Endothelial cell of umbilical vein (primary cell): ENCODE results near the gene FYTTD1. TPM values are rescaled to one million over a fixed set of nuclear protein-coding genes. Genes with fewer than 3 reads are reported as not detected.
"Not testable (repeated sequence)": the region's sequence is repeated elsewhere in the genome, so short reads cannot be mapped to it uniquely, and the experiment has no call there.

Experiments
- BruUV-seq: library from RNA; stranded (reverse); fragments of 400-500 nt; replicated peaks from 2 replicates; lab custom pipeline; 2021; lab: Mats Ljungman, UMichigan
- CTCF ChIA-PET: fragments of 300-600, 350-600 bp; sonication (Branson Sonifier 250); formaldehyde crosslinking; loops from one replicate; lab custom pipeline; 2021; ENCODE audit warnings: antibody characterized with exemption, inconsistent platforms; lab: Charles Lee
- POLR2A ChIA-PET: fragments of 300-600, 350-600 bp; sonication (Branson Sonifier 250); formaldehyde crosslinking; loops from one replicate; lab custom pipeline; 2021; ENCODE audit warnings: antibody characterized with exemption, inconsistent platforms; lab: Charles Lee
- DNase-seq: peaks from one replicate; pipeline ENCODE4 v3.0.0-alpha.2; 2011; ENCODE audit warnings: low read depth, low spot score
- FAIRE-seq: peaks from 2 replicates; lab custom pipeline; 2011; peaks lifted over from hg19 to GRCh38; lab: Jason Lieb, UNC
- H2AFZ ChIP-seq: 2 replicates; pipeline ENCODE4 v1.6.0; 2012; ENCODE audit warnings: low read depth, low read length, control low read depth, inconsistent platforms
- H3K27ac ChIP-seq: 2 replicates; pipeline ENCODE4 v1.5.1; 2011; ENCODE audit warnings: low read depth, mild to moderate bottlenecking, control low read depth, low read length, moderate library complexity; ENCODE audit not compliant: insufficient read depth
- H3K27me3 ChIP-seq, 2 experiments: 2 replicates each; pipeline versions ENCODE4 v1.6.0 to v1.6.1; 2011; ENCODE audit warnings: low read length in 2 of 2, mixed read lengths in 1 of 2; ENCODE audit not compliant: control insufficient read depth in 2 of 2, insufficient read depth in 2 of 2
- H3K36me3 ChIP-seq, 2 experiments: 2 replicates in 1 of 2; 3 replicates in 1 of 2; pipeline ENCODE4 v1.5.1; 2011; ENCODE audit warnings: low read length in 2 of 2, mild to moderate bottlenecking in 1 of 2, moderate library complexity in 1 of 2; ENCODE audit not compliant: control insufficient read depth in 2 of 2, insufficient read depth in 2 of 2; ENCODE audit errors: extremely low read depth in 1 of 2
- H3K4me1 ChIP-seq: 3 replicates; pipeline ENCODE4 v1.5.1; 2011; ENCODE audit warnings: mild to moderate bottlenecking, low read length; ENCODE audit not compliant: control insufficient read depth, insufficient read depth; ENCODE audit errors: extremely low read depth
- H3K4me2 ChIP-seq: 2 replicates; pipeline ENCODE4 v1.6.1; 2011; ENCODE audit warnings: low read length, control low read depth, mixed read lengths; ENCODE audit not compliant: insufficient read depth
- H3K4me3 ChIP-seq, 3 experiments: fragments of 200-600 bp in 1 of 3; sonication (generic), shearing (Covaris generic) in 1 of 3; replicated peaks in 1 of 3; 2 replicates each; pipeline ENCODE4 v1.5.1; 2011 to 2016; ENCODE audit warnings: control low read depth in 3 of 3, low read length in 3 of 3, mild to moderate bottlenecking in 2 of 3, inconsistent platforms in 1 of 3, low read depth in 1 of 3, moderate library complexity in 1 of 3; ENCODE audit not compliant: insufficient read depth in 1 of 3
- H3K79me2 ChIP-seq: 2 replicates; pipeline ENCODE4 v1.6.0; 2012; ENCODE audit warnings: low read length, inconsistent platforms; ENCODE audit not compliant: control insufficient read depth, insufficient read depth
- H3K9ac ChIP-seq: replicated peaks from 2 replicates; pipeline ENCODE3; 2011; ENCODE audit warnings: low read length, control low read depth; ENCODE audit not compliant: insufficient read depth; ENCODE audit errors: extremely low read depth
- H3K9me1 ChIP-seq: replicated peaks from 3 replicates; pipeline ENCODE4 v1.6.0; 2011; ENCODE audit warnings: mild to moderate bottlenecking, low read length; ENCODE audit not compliant: control insufficient read depth, insufficient read depth; ENCODE audit errors: extremely low read depth
- H3K9me3 ChIP-seq: replicated peaks from 2 replicates; pipeline ENCODE4 v1.5.1; 2012; ENCODE audit warnings: low read length, inconsistent platforms; ENCODE audit not compliant: control insufficient read depth, insufficient read depth
- H4K20me1 ChIP-seq: replicated peaks from 2 replicates; pipeline ENCODE3; 2011; ENCODE audit warnings: mild to moderate bottlenecking, low read length; ENCODE audit not compliant: control insufficient read depth, insufficient read depth; ENCODE audit errors: extremely low read depth
- CTCF ChIP-seq, 2 donors: IDR thresholded peaks; 1 replicate in 1 of 2; 2 replicates in 1 of 2; pipeline ENCODE4 v1.5.1; 2011; ENCODE audit warnings: low read length in 2 of 2, mild to moderate bottlenecking in 2 of 2, moderate library complexity in 2 of 2, control low read depth in 1 of 2, inconsistent platforms in 1 of 2, low read depth in 1 of 2; ENCODE audit not compliant: insufficient read depth in 1 of 2; ENCODE audit errors: extremely low read depth in 1 of 2
- EZH2 ChIP-seq: IDR thresholded peaks from 2 replicates; pipeline ENCODE4 v1.6.1; 2012; ENCODE audit warnings: borderline replicate concordance, low read depth, mild to moderate bottlenecking, moderate library complexity, low read length, inconsistent platforms; ENCODE audit not compliant: severe bottlenecking
- FOS ChIP-seq: IDR thresholded peaks from 2 replicates; pipeline ENCODE4 v1.6.1; 2011; ENCODE audit warnings: mild to moderate bottlenecking, low read length, moderate library complexity, borderline replicate concordance; ENCODE audit not compliant: insufficient read depth
- GATA2 ChIP-seq: IDR thresholded peaks from 2 replicates; pipeline ENCODE4 v1.7.0; 2011; ENCODE audit warnings: low read depth, mild to moderate bottlenecking, moderate library complexity, mixed read lengths, low read length; ENCODE audit not compliant: insufficient read length, insufficient read depth
- JUN ChIP-seq: IDR thresholded peaks from 2 replicates; pipeline ENCODE4 v1.6.1; 2011; ENCODE audit warnings: borderline replicate concordance, low read depth; ENCODE audit not compliant: insufficient read length, insufficient read depth
- MAX ChIP-seq: IDR thresholded peaks from 2 replicates; pipeline ENCODE4 v1.6.1; 2011; ENCODE audit not compliant: insufficient read depth, insufficient read length
- MYC ChIP-seq: IDR thresholded peaks from one replicate; pipeline ENCODE4 v1.6.1; 2011; ENCODE audit warnings: mild to moderate bottlenecking, low read depth, low read length
- POLR2A ChIP-seq: IDR thresholded peaks from 2 replicates; pipeline ENCODE4 v1.6.1; 2012; ENCODE audit warnings: low read depth, mild to moderate bottlenecking, control low read depth, low read length
- POLR2AphosphoS5 ChIP-seq: IDR thresholded peaks from 2 replicates; pipeline ENCODE4 v1.6.1; 2012; ENCODE audit warnings: low read depth, mild to moderate bottlenecking, control low read depth, low read length, moderate library complexity; ENCODE audit not compliant: insufficient read depth
- dilution Hi-C: fragments of 300-500 bp; cut with MboI; formaldehyde crosslinking; loops from one replicate; pipeline ENCODE4 v1.15.0; 2019; ENCODE audit warnings: low sequenced_read_pairs; ENCODE audit not compliant: extremely low pct_ligation_motif_present
- intact Hi-C: fragments of 100-400 bp; cut with micrococcal nuclease; formaldehyde crosslinking; loops from one replicate; pipeline ENCODE4 v1.10.0; 2022
- polyA plus RNA-seq, 4 experiments: library from polyadenylated mRNA; depleted of rRNA in 3 of 4; stranded (reverse) in 3 of 4; unstranded in 1 of 4; fragments of >200 nt; gene quantifications; 2 replicates each; pipeline versions ENCODE4 v1.2.1 to v1.2.3, GENCODE V29; 2011 to 2012; ENCODE audit warnings: missing spikeins in 1 of 4
- total RNA-seq: library from RNA; stranded (reverse); gene quantifications from 2 replicates; pipeline ENCODE4 v1.2.3, GENCODE V29; 2021

The FYTTD1 gene
- total and polyA plus RNA-seq, 2 donors (not counting 3 experiments of a cell fraction or from before 2014, with no cell fraction given), result 8.9 to 52.3 TPM

GRCh38 chr3:197722734-197723133 lies 26.9 kb upstream of the FYTTD1 start:
- DNase-seq (no peak), FAIRE-seq (no peak)
- no peaks in the 10 kb centered on the region for H3K4me1 ChIP-seq
- no peaks in the 10 kb centered on the region for H3K9me3 ChIP-seq
- POLR2A ChIA-PET, result no interaction called here
- no peaks in the 10 kb centered on the region for H3K27me3 ChIP-seq
- no peak overlapping the region for H3K9ac ChIP-seq
- no peak overlapping the region for H3K4me3 ChIP-seq
- TF ChIP-seq FOS, result no peak
- no peak for TF ChIP-seq JUN
- no peak for TF ChIP-seq MYC
- TF ChIP-seq CTCF (IDR thresholded peaks at IDR 0.05; ENCODE audit: extremely low read depth in 1 of 2, insufficient read depth in 1 of 2, low read depth in 1 of 2, low read length in 2 of 2), result no peak
- no peak for TF ChIP-seq GATA2
- no peak for TF ChIP-seq MAX
- no peak for TF ChIP-seq POLR2A
- TF ChIP-seq EZH2, result no peak
- no peak for TF ChIP-seq POLR2AphosphoS5
- H3K27ac ChIP-seq, result no peak overlapping the region
- H3K4me2 ChIP-seq, result no peak overlapping the region
- no peaks in the 10 kb centered on the region for H3K9me1 ChIP-seq
- intact Hi-C loops, result no loop called here
- no peaks in the 10 kb centered on the region for H3K36me3 ChIP-seq
- no peak overlapping the region for H2AFZ ChIP-seq
- H3K79me2 ChIP-seq, result no peaks in the 10 kb centered on the region
- no peaks in the 10 kb centered on the region for H4K20me1 ChIP-seq
- BruUV-seq, result no TSS peak
- CTCF ChIA-PET, result no interaction called here
- dilution Hi-C loops, result no loop called here

- H3K27me3 ChIP-seq, H3K9ac ChIP-seq, H3K4me1 ChIP-seq, BruUV-seq, POLR2A ChIA-PET, H3K79me2 ChIP-seq, intact Hi-C loops, H2AFZ ChIP-seq, dilution Hi-C loops, DNase-seq, H3K27ac ChIP-seq, H3K4me3 ChIP-seq, FAIRE-seq, H3K9me3 ChIP-seq, H3K4me2 ChIP-seq, H3K36me3 ChIP-seq, H4K20me1 ChIP-seq, H3K9me1 ChIP-seq: not testable (repeated sequence)
- CTCF ChIA-PET, result interaction anchor here (0.9 to 1.3 kb wide), 2 partner anchors 15 to 93 kb away, joined by 3 read pairs; no protein-coding TSS in a partner anchor
Measured at GRCh38 chr3:197727878-197728277, 21.8 kb upstream of the FYTTD1 start.
